CD4-positive, alpha-beta T cell (primary cell): ENCODE data around the gene THSD7A. TPM values are rescaled to one million over a fixed set of nuclear protein-coding genes. Genes with fewer than 3 reads are reported as not detected.

Experiments used
- ATAC-seq: fragments of 200-7000 bp; cut with Tn5 transposase; one replicate; pipeline ENCODE4 v1.10.0; 2022; ENCODE audit warnings: mild to moderate bottlenecking; ENCODE audit not compliant: poor library complexity
- CTCF ChIA-PET: fragments of 350-600 bp; sonication (Branson Sonifier 250); formaldehyde crosslinking; loops from one replicate; lab custom pipeline; 2021; ENCODE audit warnings: antibody characterized with exemption, inconsistent platforms; lab: Charles Lee
- POLR2A ChIA-PET: fragments of 350-600 bp; sonication (Branson Sonifier 250); formaldehyde crosslinking; loops from one replicate; lab custom pipeline; 2021; ENCODE audit warnings: antibody characterized with exemption, inconsistent platforms; lab: Charles Lee
- DNase-seq, 14 experiments: peaks; one replicate each; pipeline ENCODE4 v3.0.0-alpha.2; 2013 to 2020; ENCODE audit warnings: mixed read lengths in 2 of 14
- H3K27ac ChIP-seq, 2 donors: one replicate each; pipeline versions ENCODE4 v1.5.1 to v1.7.0; 2013; ENCODE audit warnings: low read length in 2 of 2, low read depth in 1 of 2, mild to moderate bottlenecking in 1 of 2
- H3K27me3 ChIP-seq, 2 experiments: 1 replicate in 1 of 2; 2 replicates in 1 of 2; pipeline versions ENCODE4 v1.6.1 to v1.7.0; 2013; ENCODE audit warnings: low read length in 2 of 2, control low read depth in 1 of 2, mild to moderate bottlenecking in 1 of 2, moderate library complexity in 1 of 2; ENCODE audit not compliant: insufficient read depth in 2 of 2, control insufficient read depth in 1 of 2
- H3K36me3 ChIP-seq: one replicate; pipeline ENCODE4 v1.6.1; 2013; ENCODE audit warnings: low read length, control low read depth; ENCODE audit not compliant: insufficient read depth
- H3K4me1 ChIP-seq: one replicate; pipeline ENCODE4 v1.6.1; 2013; ENCODE audit warnings: low read length, control low read depth; ENCODE audit not compliant: insufficient read depth
- H3K4me3 ChIP-seq: one replicate; pipeline ENCODE4 v1.5.1; 2013; ENCODE audit warnings: mild to moderate bottlenecking, low read length, moderate library complexity
- H3K9me3 ChIP-seq, 2 experiments: 1 replicate in 1 of 2; 2 replicates in 1 of 2; pipeline versions ENCODE4 v1.6.1 to v1.7.0; 2013; ENCODE audit warnings: low read length in 2 of 2, mild to moderate bottlenecking in 2 of 2, control low read depth in 1 of 2, moderate library complexity in 1 of 2; ENCODE audit not compliant: control insufficient read depth in 1 of 2, insufficient read depth in 1 of 2
- H3K27ac Mint-ChIP-seq: one replicate; pipeline ENCODE4 v1.8.0; 2020; ENCODE audit warnings: mixed read lengths
- H3K27me3 Mint-ChIP-seq: one replicate; pipeline ENCODE4 v1.8.0; 2021; ENCODE audit warnings: mixed read lengths
- H3K36me3 Mint-ChIP-seq: one replicate; pipeline ENCODE4 v1.8.0; 2021; ENCODE audit warnings: low read depth, mixed read lengths
- H3K4me1 Mint-ChIP-seq: one replicate; pipeline ENCODE4 v1.8.0; 2021; ENCODE audit warnings: low read depth, mixed read lengths
- H3K4me3 Mint-ChIP-seq: one replicate; pipeline ENCODE4 v1.8.0; 2020; ENCODE audit warnings: mild to moderate bottlenecking, mixed read lengths
- H3K9me3 Mint-ChIP-seq: one replicate; pipeline ENCODE4 v1.8.0; 2020; ENCODE audit warnings: mixed read lengths
- CTCF ChIP-seq: fragments of 200-600 bp; IDR thresholded peaks from one replicate; pipeline ENCODE4 v1.8.0; 2022; ENCODE audit warnings: antibody characterized with exemption, mild to moderate bottlenecking
- intact Hi-C, 2 experiments: fragments of 100-400 bp; cut with DNase I in 1 of 2; cut with micrococcal nuclease in 1 of 2; formaldehyde crosslinking; loops; one replicate each; pipeline versions ENCODE4 v1.15.1 to v1.9.0; 2023 to 2025; cut with DNase I, micrococcal nuclease
- total RNA-seq, 174 experiments: library from RNA in 2 of 174; stranded (reverse) in 2 of 174; gene quantifications; one replicate each; pipeline ENCODE4 v1.2.3 and lab custom pipeline; 2021 to 2026

Gene THSD7A
- total RNA-seq, 2 experiments from 2014 or later: not detected

- Mint-ChIP-seq H3K9me3 (no peaks in the 10 kb centered on the region), H3K4me3 (no peak overlapping the region), H3K36me3 (no peaks in the 10 kb centered on the region), H3K27me3 (no peaks in the 10 kb centered on the region), H3K4me1 (no peaks in the 10 kb centered on the region), H3K27ac (no peak overlapping the region)
- DNase-seq (no peak), ATAC-seq (no peak)
- H3K27me3 ChIP-seq: no peaks in the 10 kb centered on the region
- no peaks in the 10 kb centered on the region for H3K36me3 ChIP-seq
- ChIA-PET CTCF (no interaction called here), POLR2A (no interaction called here)
- H3K4me3 ChIP-seq: no peak overlapping the region
- peaks cover 0 to 5% of the 10 kb centered on the region in 2 experiments for H3K9me3 ChIP-seq
- intact Hi-C loops: no loop called here
- H3K27ac ChIP-seq: no peak overlapping the region
- H3K4me1 ChIP-seq: no peaks in the 10 kb centered on the region
- TF ChIP-seq CTCF: no peak
Observed at GRCh38 chr7:11668727-11669126, 163.3 kb downstream of the THSD7A start.

DNA sequence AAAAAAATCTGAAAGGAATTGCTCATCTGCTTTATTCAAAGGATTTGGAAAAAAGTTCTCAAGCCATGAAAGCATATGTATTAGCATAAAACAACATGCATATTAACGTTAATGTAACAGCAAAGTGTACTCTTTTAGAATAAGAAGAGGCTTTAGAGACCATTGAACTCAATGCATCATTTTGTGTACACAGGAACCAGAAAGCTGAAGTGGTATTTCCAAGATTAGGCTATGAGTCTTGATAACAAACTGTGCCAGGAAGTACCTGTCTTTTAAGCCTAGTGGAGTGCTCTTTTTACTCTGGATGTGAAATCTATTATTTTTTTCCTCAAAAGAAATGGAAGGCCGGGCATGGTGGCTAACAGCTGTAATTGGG is 164.2 kb downstream of the THSD7A start:
- no peaks in the 10 kb centered on the region for H3K9me3 Mint-ChIP-seq
- no peak for ATAC-seq

GRCh38 chr7:11667071-11667809 is 164.8 kb downstream of the THSD7A start:
- Histone ChIP-seq H3K27ac (no peak overlapping the region), H3K27me3 (no peaks in the 10 kb centered on the region), H3K36me3 (no peaks in the 10 kb centered on the region), H3K9me3 (no peaks in the 10 kb centered on the region), H3K4me1 (no peaks in the 10 kb centered on the region), H3K4me3 (no peak overlapping the region)
- ChIA-PET POLR2A (no interaction called here), CTCF (no interaction called here)
- Mint-ChIP-seq H3K4me3 (no peak overlapping the region), H3K27me3 (no peaks in the 10 kb centered on the region), H3K9me3 (no peaks in the 10 kb centered on the region), H3K36me3 (no peaks in the 10 kb centered on the region), H3K4me1 (no peaks in the 10 kb centered on the region), H3K27ac (no peak overlapping the region)
- TF ChIP-seq CTCF: no peak
- intact Hi-C loops: no loop called here
- DNase-seq (no peak), ATAC-seq (no peak)

More for the DNA sequence above, 164.2 kb downstream of the THSD7A start:
- no peak overlapping the region for H3K27ac Mint-ChIP-seq
- DNase-seq: no peak
- CTCF ChIA-PET: no interaction called here
- TF ChIP-seq CTCF: no peak
- Histone ChIP-seq H3K4me1 (no peaks in the 10 kb centered on the region), H3K9me3 (no peaks in the 10 kb centered on the region), H3K4me3 (no peak overlapping the region), H3K27me3 (no peaks in the 10 kb centered on the region), H3K27ac (no peak overlapping the region), H3K36me3 (no peaks in the 10 kb centered on the region)
- no peaks in the 10 kb centered on the region for H3K4me1 Mint-ChIP-seq
- POLR2A ChIA-PET: no interaction called here
- no peaks in the 10 kb centered on the region for H3K36me3 Mint-ChIP-seq
- no peaks in the 10 kb centered on the region for H3K27me3 Mint-ChIP-seq
- intact Hi-C loops: no loop called here
- H3K4me3 Mint-ChIP-seq: no peak overlapping the region
